Hepatocyte (in vitro differentiated cells): ENCODE data around the gene SEC14L2. TPM values are rescaled to one million over a fixed set of nuclear protein-coding genes. Genes with fewer than 3 reads are reported as not detected.

Experiments used
- DNase-seq: peaks from one replicate; pipeline ENCODE4 v3.0.0-alpha.2; 2016; ENCODE audit warnings: low spot score
- H2AFZ ChIP-seq: fragments of 200-600 bp; sonication (generic); 2 replicates; pipeline ENCODE4 v1.6.0; 2016; ENCODE audit warnings: antibody characterized with exemption, mild to moderate bottlenecking
- H3K27ac ChIP-seq: fragments of 200-600 bp; sonication (generic); 2 replicates; pipeline ENCODE4 v1.5.1; 2016; ENCODE audit warnings: mild to moderate bottlenecking
- H3K27me3 ChIP-seq: fragments of 200-600 bp; sonication (generic); 2 replicates; pipeline ENCODE4 v1.6.1; 2016
- H3K36me3 ChIP-seq: fragments of 200-600 bp; sonication (generic); replicated peaks from 2 replicates; pipeline ENCODE4 v1.5.1; 2016; ENCODE audit warnings: low read depth; ENCODE audit not compliant: insufficient read depth
- H3K4me1 ChIP-seq: fragments of 200-600 bp; sonication (generic); 2 replicates; pipeline ENCODE4 v1.5.1; 2016; ENCODE audit warnings: mild to moderate bottlenecking, moderate library complexity; ENCODE audit not compliant: insufficient read depth
- H3K4me2 ChIP-seq: fragments of 200-600 bp; sonication (generic); 2 replicates; pipeline ENCODE4 v1.6.0; 2016
- H3K4me3 ChIP-seq: fragments of 200-600 bp; sonication (generic); 2 replicates; pipeline ENCODE4 v1.5.1; 2016; ENCODE audit warnings: mild to moderate bottlenecking
- H3K79me2 ChIP-seq: fragments of 200-600 bp; sonication (generic); 2 replicates; pipeline ENCODE4 v1.6.0; 2017; ENCODE audit warnings: mild to moderate bottlenecking
- H3K9me2 ChIP-seq: fragments of 200-600 bp; sonication (generic); replicated peaks from 2 replicates; pipeline ENCODE4 v1.6.0; 2017; ENCODE audit warnings: mild to moderate bottlenecking; ENCODE audit not compliant: insufficient read depth
- H3K9me3 ChIP-seq: fragments of 200-600 bp; sonication (generic); 2 replicates; pipeline ENCODE4 v1.5.1; 2016; ENCODE audit warnings: low read depth, mild to moderate bottlenecking
- H4K20me1 ChIP-seq: fragments of 200-600 bp; sonication (generic); 2 replicates; pipeline ENCODE4 v1.6.0; 2016; ENCODE audit warnings: mild to moderate bottlenecking; ENCODE audit not compliant: insufficient read depth, poor library complexity, severe bottlenecking
- EZH2 ChIP-seq: fragments of 200-600 bp; sonication (generic); IDR thresholded peaks from 2 replicates; pipeline ENCODE4 v1.6.1; 2016; ENCODE audit warnings: antibody characterized with exemption, mild to moderate bottlenecking, borderline replicate concordance
- EZH2phosphoT487 ChIP-seq: fragments of 200-600 bp; sonication (generic); IDR thresholded peaks from one replicate; pipeline ENCODE4 v1.6.1; 2018; ENCODE audit warnings: antibody characterized with exemption, mild to moderate bottlenecking, low read depth, moderate library complexity; ENCODE audit not compliant: unreplicated experiment, severe bottlenecking
- WGBS: methylation state at CpG from one replicate; pipeline ENCODE4 v1.1.6; 2016; ENCODE audit warnings: low lambda C conversion rate; ENCODE audit errors: missing lambda C conversion rate; 5-methylcytosine and 5-hydroxymethylcytosine counted together
- polyA plus RNA-seq: library from polyadenylated mRNA; unstranded; fragments of >200 nt; fragmentation: Nextera tagmentation; extraction: Ambion mirVana; gene quantifications from 2 replicates; pipeline ENCODE4 v1.2.1, GENCODE V29; 2016
- total RNA-seq: library from RNA; depleted of rRNA; stranded (reverse); fragments of >200 nt; gene quantifications from 2 replicates; pipeline ENCODE4 v1.2.3, GENCODE V29; 2014
- TF ChIP-seq, protein P1 (sequence below): fragments of 200-600 bp; sonication (generic); IDR thresholded peaks from 2 replicates; pipeline ENCODE4 v1.5.1; 2016; ENCODE audit warnings: antibody characterized with exemption, mild to moderate bottlenecking; ENCODE audit not compliant: poor library complexity

SEC14L2 gene
- total and polyA plus RNA-seq, 2 experiments from 2014 or later, result 9.9 to 10.9 TPM

DNA sequence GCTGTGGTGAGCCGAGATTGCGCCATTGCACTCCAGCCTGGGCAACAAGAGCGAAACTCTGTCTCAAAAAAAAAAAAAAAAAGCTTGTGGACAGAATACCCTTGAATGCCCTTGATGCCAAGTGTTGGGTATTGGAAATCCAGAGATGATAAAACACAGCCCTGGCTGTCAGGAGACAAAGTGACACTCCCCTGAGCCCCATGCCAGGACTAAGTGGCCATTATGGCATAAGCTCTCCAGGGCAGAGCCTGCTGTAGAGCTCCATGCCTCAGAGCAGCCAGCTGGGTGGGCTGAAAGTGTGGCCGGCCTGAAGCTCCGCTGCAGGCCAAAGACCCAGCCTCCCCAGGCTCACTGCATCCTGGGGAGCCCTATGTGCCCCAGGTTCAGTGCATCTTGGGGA is 14.5 kb upstream of the SEC14L2 start:
- Histone ChIP-seq H2AFZ (no peak overlapping the region), H3K4me3 (no peak overlapping the region), H3K9me2 (no peaks in the 10 kb centered on the region), H4K20me1 (no peaks in the 10 kb centered on the region), H3K79me2 (peaks cover 3% of the 10 kb centered on the region), H3K27ac (no peak overlapping the region), H3K9me3 (no peaks in the 10 kb centered on the region), H3K27me3 (no peaks in the 10 kb centered on the region), H3K36me3 (no peaks in the 10 kb centered on the region), H3K4me1 (peaks cover 4% of the 10 kb centered on the region), H3K4me2 (no peak overlapping the region)
- no peak for TF ChIP-seq EZH2phosphoT487
- no peak for TF ChIP-seq EZH2
- TF ChIP-seq, protein P1, sequence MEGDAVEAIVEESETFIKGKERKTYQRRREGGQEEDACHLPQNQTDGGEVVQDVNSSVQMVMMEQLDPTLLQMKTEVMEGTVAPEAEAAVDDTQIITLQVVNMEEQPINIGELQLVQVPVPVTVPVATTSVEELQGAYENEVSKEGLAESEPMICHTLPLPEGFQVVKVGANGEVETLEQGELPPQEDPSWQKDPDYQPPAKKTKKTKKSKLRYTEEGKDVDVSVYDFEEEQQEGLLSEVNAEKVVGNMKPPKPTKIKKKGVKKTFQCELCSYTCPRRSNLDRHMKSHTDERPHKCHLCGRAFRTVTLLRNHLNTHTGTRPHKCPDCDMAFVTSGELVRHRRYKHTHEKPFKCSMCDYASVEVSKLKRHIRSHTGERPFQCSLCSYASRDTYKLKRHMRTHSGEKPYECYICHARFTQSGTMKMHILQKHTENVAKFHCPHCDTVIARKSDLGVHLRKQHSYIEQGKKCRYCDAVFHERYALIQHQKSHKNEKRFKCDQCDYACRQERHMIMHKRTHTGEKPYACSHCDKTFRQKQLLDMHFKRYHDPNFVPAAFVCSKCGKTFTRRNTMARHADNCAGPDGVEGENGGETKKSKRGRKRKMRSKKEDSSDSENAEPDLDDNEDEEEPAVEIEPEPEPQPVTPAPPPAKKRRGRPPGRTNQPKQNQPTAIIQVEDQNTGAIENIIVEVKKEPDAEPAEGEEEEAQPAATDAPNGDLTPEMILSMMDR, result no peak
- 93% methylated on average over 5 of the region's 5 CpGs for WGBS
- no peak for DNase-seq

DNA sequence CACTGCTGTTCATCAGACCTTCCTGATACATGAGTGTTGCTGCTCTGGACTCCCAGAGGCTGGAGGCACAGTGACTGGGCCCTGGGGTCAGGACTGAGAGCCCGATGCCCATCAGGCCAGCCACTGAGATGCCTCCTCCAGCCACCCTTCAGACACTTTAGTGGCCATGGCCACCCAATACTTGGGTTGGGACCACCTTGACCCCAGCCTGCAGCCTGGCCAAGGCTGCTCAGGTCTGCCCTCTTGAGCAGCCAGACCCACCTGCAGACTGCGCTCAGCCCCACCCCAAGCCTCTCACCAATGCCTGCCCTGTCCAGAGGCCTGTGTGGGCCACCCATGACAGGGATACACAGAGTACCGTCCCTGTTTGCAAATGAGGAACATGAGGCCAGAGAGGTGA is 13.8 kb upstream of the SEC14L2 start:
- 71% methylated on average over 3 of the region's 3 CpGs for WGBS
- Histone ChIP-seq H3K9me2 (no peaks in the 10 kb centered on the region), H3K36me3 (no peaks in the 10 kb centered on the region), H3K4me2 (no peak overlapping the region), H3K79me2 (peaks cover 3% of the 10 kb centered on the region), H3K27ac (no peak overlapping the region), H3K9me3 (no peaks in the 10 kb centered on the region), H3K4me1 (peaks cover 8% of the 10 kb centered on the region), H3K4me3 (no peak overlapping the region), H3K27me3 (no peaks in the 10 kb centered on the region), H2AFZ (no peak overlapping the region), H4K20me1 (no peaks in the 10 kb centered on the region)
- TF ChIP-seq EZH2phosphoT487 (no peak), EZH2 (no peak)
- TF ChIP-seq, protein P1, result no peak
- DNase-seq, result no peak

DNA sequence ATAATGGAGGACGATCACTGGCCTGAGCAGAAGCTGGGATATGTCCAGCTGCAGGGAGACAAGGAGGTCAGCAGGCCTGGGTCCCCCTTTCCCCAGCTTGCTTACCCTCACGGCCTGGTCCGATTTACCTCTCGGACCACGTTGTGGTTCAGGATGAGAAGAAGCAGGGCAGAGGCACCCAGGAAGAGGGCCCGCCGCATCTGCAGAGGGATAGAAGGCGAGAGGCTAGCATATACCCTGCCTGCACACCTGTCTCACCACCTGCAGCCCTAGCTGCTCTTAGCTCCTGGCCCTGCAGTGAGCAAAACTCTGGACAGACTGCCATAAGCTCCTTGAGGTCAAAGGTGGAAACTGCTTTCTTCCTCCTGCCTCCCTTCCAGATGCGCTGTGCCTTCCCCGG is 10.9 kb upstream of the SEC14L2 start:
- no peaks in the 10 kb centered on the region for H3K36me3 ChIP-seq
- H3K4me3 ChIP-seq, result no peak overlapping the region
- H3K9me3 ChIP-seq, result no peaks in the 10 kb centered on the region
- H3K79me2 ChIP-seq, result peaks cover 3% of the 10 kb centered on the region
- no peaks in the 10 kb centered on the region for H3K27me3 ChIP-seq
- TF ChIP-seq EZH2phosphoT487 (no peak), EZH2 (no peak)
- TF ChIP-seq, protein P1, result no peak
- H2AFZ ChIP-seq, result no peak overlapping the region
- no peaks in the 10 kb centered on the region for H3K9me2 ChIP-seq
- H3K4me2 ChIP-seq, result peak overlapping the region; percentile 94
- H3K4me1 ChIP-seq, result peaks cover 8% of the 10 kb centered on the region
- H4K20me1 ChIP-seq, result no peaks in the 10 kb centered on the region
- DNase-seq, result no peak
- H3K27ac ChIP-seq, result no peak overlapping the region
- WGBS, result 93% methylated on average over 10 of the region's 10 CpGs

DNA sequence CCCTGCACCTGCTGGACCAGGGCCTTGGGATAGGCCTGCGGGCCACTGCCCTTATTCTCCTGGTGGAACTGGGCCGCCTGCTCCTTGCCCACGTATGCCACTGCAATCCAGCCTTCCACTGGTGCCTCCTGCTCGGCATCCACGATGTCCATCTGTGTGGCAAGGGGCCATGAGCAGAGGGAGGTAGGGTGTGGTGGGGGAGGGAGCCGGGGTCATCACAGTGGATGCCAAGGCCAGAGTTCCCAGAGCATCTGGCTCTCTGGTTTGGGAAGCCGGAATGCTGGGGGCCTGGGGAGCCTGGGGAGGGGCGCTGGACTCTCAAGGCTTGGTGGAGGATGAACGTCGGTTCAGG is 10.2 kb upstream of the SEC14L2 start:
- WGBS, result 41% methylated on average over 7 of the region's 10 CpGs
- Histone ChIP-seq H4K20me1 (no peaks in the 10 kb centered on the region), H2AFZ (peak overlapping the region; percentile 51), H3K9me3 (no peaks in the 10 kb centered on the region), H3K79me2 (peaks cover 3% of the 10 kb centered on the region), H3K27ac (no peak overlapping the region), H3K4me2 (peak overlapping the region; percentile 94), H3K9me2 (no peaks in the 10 kb centered on the region), H3K27me3 (no peaks in the 10 kb centered on the region), H3K4me3 (peak overlapping the region; percentile 76), H3K4me1 (peaks cover 8% of the 10 kb centered on the region), H3K36me3 (no peaks in the 10 kb centered on the region)
- TF ChIP-seq, protein P1, result no peak
- TF ChIP-seq EZH2phosphoT487 (no peak), EZH2 (no peak)
- no peak for DNase-seq
